ENCODE results near the gene PRKD2.

The PRKD2 gene

DNA sequence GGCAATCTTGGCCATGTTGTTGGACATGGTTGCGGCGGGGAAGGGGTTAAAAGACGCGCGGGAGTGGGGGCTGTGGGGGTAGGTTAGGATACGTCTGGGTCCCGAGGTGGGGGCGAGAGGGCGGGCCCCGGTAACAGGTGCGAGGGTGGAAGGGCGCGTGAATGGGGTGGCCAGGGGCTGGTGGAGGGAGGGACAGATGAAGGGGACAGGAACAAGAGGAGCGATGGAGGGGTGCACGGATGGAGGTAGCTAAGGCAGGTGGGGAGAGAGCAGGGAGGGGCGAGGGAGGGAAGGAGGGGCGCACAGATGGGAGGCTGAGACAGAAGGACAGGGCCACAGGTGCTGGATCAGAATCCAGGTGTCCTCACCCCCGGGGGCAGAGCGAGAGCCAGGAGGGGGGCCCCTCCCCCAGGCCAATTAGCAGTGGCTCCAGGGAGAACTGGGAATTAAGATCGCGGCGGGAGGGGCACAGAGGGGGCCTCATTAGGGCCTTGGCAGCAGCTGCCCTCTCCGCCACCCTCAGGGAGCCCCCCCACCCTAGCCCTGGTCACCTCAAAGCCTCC is 82.2 kb downstream of the PRKD2 start:
- TF ChIP-seq GATA2 (IDR thresholded peaks at IDR 0.05; ENCODE audit: low read depth, low read length), result no peak
- no peak for TF ChIP-seq GATA3 (IDR thresholded peaks at IDR 0.05; ENCODE audit: low read depth, low read length)

DNA sequence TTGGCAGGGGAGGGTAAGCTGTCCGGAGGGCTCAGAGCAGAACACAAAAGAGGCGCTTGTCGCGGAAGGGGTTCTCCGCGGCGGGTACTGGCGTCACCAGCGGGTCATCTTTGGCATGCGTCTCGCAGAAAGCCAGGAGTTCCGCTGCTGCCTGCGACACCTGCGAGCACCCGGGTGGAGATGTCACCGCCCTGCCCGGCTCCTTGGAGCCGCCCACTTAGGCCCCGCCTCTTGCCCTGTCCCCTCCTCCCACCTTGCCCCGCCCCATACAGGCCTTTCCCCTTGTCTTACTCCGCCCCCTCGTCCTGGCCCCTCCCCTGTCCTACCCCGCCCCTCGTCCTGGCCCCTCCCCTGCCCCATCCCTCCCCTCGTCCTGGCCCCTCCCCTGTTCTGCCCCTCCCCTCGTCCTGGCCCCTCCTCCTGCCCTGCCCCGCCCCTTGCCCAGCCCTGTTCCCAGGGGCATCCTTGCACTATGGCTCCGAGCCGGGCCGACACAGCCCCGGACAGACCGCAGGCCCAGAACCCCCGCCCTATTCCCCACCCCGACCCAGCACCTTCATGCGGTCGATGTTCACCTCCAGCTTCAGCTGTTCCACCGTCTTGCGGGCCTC is 82.8 kb downstream of the PRKD2 start:
- TF ChIP-seq GATA3 (IDR thresholded peaks at IDR 0.05; ENCODE audit: low read depth, low read length), result no peak
- TF ChIP-seq GATA2 (IDR thresholded peaks at IDR 0.05; ENCODE audit: low read depth, low read length), result no peak

DNA sequence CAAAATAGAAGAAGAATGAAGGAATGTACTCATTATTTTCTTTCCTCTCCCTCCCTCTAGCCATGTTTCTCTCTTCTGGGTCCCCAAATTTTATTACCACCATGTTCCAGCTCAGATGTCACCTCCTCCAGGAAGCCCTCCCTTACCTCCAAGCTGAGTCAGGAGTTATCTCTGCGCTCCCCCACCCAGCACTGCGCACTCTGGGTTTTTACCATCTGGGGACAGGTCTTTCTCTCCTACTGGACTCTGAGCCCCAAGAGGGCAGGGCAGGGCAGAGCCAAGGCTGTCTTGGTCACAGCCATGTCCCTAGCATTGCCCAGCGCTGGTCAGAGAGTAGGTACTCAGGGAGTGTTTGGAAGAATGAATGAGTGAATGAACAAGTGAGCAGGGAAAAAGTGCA is 83.8 kb downstream of the PRKD2 start:
- TF ChIP-seq GATA2 (IDR thresholded peaks at IDR 0.05; ENCODE audit: low read depth, low read length), result no peak
- no peak for TF ChIP-seq GATA3 (IDR thresholded peaks at IDR 0.05; ENCODE audit: low read depth, low read length)

DNA sequence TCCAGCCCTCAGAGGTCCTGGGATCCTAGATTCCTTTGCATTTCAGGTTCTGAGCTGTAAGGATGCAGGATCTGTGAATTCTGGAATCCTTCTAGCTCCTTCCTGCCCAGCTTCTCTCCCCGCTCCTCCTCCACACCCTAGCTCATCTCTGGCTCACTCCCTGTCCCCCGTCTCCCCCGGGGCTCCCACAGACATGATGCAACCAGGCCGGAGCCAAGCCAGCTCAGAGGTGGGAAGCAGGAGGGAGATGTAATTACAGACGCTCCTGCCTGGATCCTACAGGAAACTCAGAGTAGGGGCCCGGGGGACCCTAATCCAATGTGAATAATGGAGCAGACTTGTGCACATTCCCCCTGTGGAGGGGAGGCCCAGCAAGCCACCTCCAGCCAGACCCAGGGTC is 85.4 kb downstream of the PRKD2 start:
- no peak for TF ChIP-seq GATA3 (IDR thresholded peaks at IDR 0.05; ENCODE audit: low read depth, low read length)
- no peak for TF ChIP-seq GATA2 (IDR thresholded peaks at IDR 0.05; ENCODE audit: low read depth, low read length)

DNA sequence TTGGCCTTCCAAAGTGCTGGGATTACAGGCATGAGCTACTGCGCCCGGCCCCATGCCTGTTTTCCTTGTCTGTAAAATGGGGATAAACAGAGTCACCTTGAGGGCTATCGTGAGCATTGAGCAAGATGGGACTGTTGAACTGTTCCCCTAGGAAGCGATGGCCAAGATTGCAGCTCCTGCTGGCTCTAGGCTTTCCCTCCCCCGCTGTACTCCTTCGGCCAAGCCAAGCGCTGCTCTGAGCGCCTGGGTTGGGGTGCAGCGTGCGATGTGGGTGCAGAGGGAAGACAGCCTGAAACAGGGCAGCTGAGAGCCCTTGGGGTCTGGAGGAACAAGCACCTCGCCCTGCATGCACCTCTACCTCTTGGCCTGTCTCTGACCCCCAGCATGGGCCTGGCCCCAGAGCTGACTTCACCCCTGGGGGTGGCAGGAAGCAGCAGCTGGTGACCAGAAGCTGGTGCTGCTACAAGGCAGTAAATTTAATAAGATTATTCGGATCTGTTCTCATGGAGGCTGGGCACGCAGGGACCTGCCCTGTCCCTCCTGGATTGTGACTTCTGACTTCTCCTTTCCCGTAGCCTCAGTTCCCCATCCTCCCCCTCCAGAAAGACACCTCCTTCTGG is 86.2 kb downstream of the PRKD2 start:
- TF ChIP-seq GATA3 (IDR thresholded peaks at IDR 0.05; ENCODE audit: low read depth, low read length), result no peak
- TF ChIP-seq GATA2 (IDR thresholded peaks at IDR 0.05; ENCODE audit: low read depth, low read length), result no peak

DNA sequence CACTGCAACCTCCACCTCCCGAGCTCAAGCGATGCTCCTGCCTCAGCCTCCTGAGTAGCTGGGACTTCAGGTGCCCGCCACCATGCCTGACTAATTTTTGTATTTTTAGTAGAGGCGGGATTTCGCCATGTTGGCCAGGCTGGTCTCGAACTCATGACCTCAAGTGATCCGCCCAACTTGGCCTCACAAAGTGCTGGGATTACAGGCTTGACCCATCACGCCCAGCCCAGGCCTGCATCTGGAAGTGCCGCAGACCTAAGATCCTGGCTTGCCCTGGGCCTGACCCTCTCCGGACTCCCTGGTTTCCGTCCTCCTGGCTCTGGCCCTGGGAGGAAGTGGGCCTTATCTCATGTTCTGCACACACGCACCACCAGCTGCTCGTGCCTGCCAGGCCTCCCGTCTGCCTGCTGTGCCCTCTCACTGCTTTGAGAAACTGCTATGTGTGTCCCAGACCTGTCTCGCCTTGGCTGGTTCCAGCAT is 87.3 kb downstream of the PRKD2 start:
- TF ChIP-seq GATA2 (IDR thresholded peaks at IDR 0.05; ENCODE audit: low read depth, low read length) (peak; percentile 92), GATA3 (IDR thresholded peaks at IDR 0.05; ENCODE audit: low read depth, low read length) (no peak)

DNA sequence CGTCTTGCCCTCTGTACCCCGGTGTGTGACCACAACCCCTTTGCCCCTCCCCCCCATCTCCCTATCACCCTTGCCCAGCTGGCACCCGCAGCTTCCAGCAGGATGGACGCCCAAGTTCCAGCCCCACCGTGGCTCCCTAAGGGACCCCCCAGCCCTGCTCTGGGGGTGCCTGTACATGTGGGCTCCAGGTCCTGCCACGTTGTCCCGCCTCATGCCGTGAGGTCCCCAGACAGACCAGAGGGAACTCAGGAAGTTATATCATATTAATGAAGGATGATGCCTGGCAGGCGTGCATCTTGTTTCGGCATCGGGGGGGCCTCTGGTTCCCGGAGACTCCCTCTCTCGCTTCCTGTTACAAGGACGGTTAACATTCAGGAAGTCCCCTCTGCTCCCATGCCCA is 90.5 kb downstream of the PRKD2 start:
- TF ChIP-seq GATA3 (IDR thresholded peaks at IDR 0.05; ENCODE audit: low read depth, low read length) (no peak), GATA2 (IDR thresholded peaks at IDR 0.05; ENCODE audit: low read depth, low read length) (no peak)

DNA sequence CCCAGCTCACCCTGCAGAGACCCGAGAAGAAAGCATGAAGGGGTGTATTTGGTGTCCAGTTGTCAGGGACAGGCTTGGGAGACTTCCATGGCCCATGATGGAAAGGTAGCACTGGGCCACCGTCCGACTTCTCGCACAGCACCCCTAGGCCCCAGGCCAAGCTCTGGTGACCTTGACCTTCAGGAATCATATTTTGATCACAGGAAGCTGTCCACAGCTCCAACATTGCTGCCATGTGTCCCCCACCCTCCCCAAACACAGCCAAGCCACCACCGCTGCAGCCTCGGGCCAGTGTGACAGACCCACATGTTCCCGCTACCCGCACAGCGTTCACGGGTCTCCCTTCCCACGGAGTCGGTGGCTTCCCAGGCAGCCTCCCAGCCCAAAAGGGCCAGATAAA is 91.2 kb downstream of the PRKD2 start:
- TF ChIP-seq GATA2 (IDR thresholded peaks at IDR 0.05; ENCODE audit: low read depth, low read length) (no peak), GATA3 (IDR thresholded peaks at IDR 0.05; ENCODE audit: low read depth, low read length) (no peak)

DNA sequence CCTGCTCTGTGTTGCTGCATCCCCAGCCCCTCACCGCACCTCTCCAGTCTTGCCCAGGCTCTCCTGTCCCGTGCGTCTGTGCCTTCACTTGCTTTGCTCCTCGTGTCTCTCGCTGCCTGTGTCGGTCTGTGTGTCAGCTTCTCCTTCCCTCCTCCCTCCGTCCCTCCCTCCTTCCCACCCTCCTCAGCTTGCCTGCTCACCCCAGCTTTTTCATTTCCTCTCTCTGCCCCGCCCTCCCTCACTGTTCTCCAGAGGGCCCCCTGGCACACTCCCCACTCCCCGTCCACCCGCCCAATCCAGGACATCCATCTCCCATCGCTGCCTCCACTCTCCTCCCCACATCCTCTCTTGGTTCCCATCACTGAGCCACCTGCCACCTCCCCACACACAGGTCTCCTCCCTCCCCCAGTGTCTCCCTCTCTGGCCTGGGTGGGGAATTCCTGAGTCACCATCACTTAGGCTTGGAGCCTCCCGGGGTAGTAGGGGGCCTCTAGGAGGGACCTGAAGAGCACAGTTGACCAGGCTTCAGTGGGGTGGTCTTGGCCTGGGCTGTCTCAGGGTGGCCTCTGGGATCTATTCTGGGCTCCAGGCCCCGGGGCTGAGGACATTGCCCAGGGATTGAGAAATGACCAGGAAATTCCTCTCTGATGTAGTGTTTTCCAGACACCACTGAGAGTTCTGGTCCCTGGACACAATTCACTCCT is 91.8 kb downstream of the PRKD2 start, which contains the start of gene PTGIR:
Gene PTGIR (minus strand): TSS at position 132 of the 704 bp plus-strand sequence. CDS start 864 bp downstream, outside the sequence.
- TF ChIP-seq GATA2 (IDR thresholded peaks at IDR 0.05; ENCODE audit: low read depth, low read length) (no peak), GATA3 (IDR thresholded peaks at IDR 0.05; ENCODE audit: low read depth, low read length) (no peak)
